GM21447 (cell line): ENCODE measurements around the gene INKA2.

Experiments used
- ATAC-seq: cut with Tn5 transposase; IDR thresholded peaks from one replicate; pipeline ENCODE4 v1.9.1; 2021; ENCODE audit not compliant: unreplicated experiment

Gene INKA2

GRCh38 chr1:111739194-111739924 lies at the start of gene INKA2:
Gene INKA2 (minus strand): TSS chr1:111739395. CDS start chr1:111739242, 153 bp downstream.
- ATAC-seq: peak; percentile 85

- no peak for ATAC-seq
These were observed 47.5 kb upstream of the INKA2 start for GRCh38 chr1:111786669-111787207.

GRCh38 chr1:111784273-111784901 lies 45.2 kb upstream of the INKA2 start:
- no peak for ATAC-seq

GRCh38 chr1:111779546-111779945 lies 40.4 kb upstream of the INKA2 start:
- no peak for ATAC-seq

GRCh38 chr1:111778541-111779051 lies 39.4 kb upstream of the INKA2 start:
- no peak for ATAC-seq

- no peak for ATAC-seq
These were observed 38.9 kb upstream of the INKA2 start for GRCh38 chr1:111778066-111778465.

- ATAC-seq: no peak
These were observed 38.1 kb upstream of the INKA2 start for GRCh38 chr1:111777301-111777700.

GRCh38 chr1:111776861-111777260 lies 37.7 kb upstream of the INKA2 start:
- ATAC-seq: no peak

- no peak for ATAC-seq
These were observed 37.2 kb upstream of the INKA2 start for GRCh38 chr1:111776391-111776790.

- no peak for ATAC-seq
These were observed 36.8 kb upstream of the INKA2 start for GRCh38 chr1:111775966-111776365.

- ATAC-seq: no peak
These were observed 31.7 kb upstream of the INKA2 start for GRCh38 chr1:111770916-111771315.

GRCh38 chr1:111769517-111770146 lies 30.4 kb upstream of the INKA2 start:
- ATAC-seq: no peak

- no peak for ATAC-seq
These were observed 29.4 kb upstream of the INKA2 start for GRCh38 chr1:111768625-111769024.

- ATAC-seq: no peak
These were observed 28.8 kb upstream of the INKA2 start for GRCh38 chr1:111768023-111768422.

- no peak for ATAC-seq
These were observed 23.1 kb upstream of the INKA2 start for GRCh38 chr1:111762332-111762731.

GRCh38 chr1:111761717-111762116 lies 22.5 kb upstream of the INKA2 start:
- no peak for ATAC-seq

- ATAC-seq: no peak
These were observed 19.2 kb upstream of the INKA2 start for GRCh38 chr1:111758373-111758772.

GRCh38 chr1:111756124-111756513 lies 16.9 kb upstream of the INKA2 start:
- peak; percentile 6 for ATAC-seq

GRCh38 chr1:111755331-111756123 lies 16.3 kb upstream of the INKA2 start, which contains the start of gene DDX20:
Gene DDX20 (plus strand): TSS chr1:111755901. CDS start chr1:111755925, 24 bp downstream.
- ATAC-seq: peak; percentile 87

- peak; percentile 10 for ATAC-seq
These were observed 15.8 kb upstream of the INKA2 start for GRCh38 chr1:111754984-111755330.
